Smooth muscle cell of bladder (primary cell): ENCODE measurements around the gene GNGT1. TPM values are rescaled to one million over a fixed set of nuclear protein-coding genes. Genes with fewer than 3 reads are reported as not detected.

Source experiments
- total RNA-seq: library from RNA; depleted of rRNA; stranded (reverse); fragments of >200 nt; gene quantifications from 2 replicates; pipeline ENCODE4 v1.2.3, GENCODE V29; 2014

The GNGT1 gene
- total RNA-seq = 0.37 and 0.71 TPM in 2 replicates

GRCh38 chr7:93906267-93906666 lies at the start of gene GNGT1:
TSS of gene GNGT1 (plus strand) at chr7:93906567. CDS start at chr7:93906747, 180 bp downstream.

GRCh38 chr7:93890464-93891068 lies 15.8 kb upstream of the GNGT1 start, which contains the start of gene TFPI2:
TSS of gene TFPI2 (minus strand) at chr7:93890753. CDS start at chr7:93890678, 75 bp downstream.

DNA sequence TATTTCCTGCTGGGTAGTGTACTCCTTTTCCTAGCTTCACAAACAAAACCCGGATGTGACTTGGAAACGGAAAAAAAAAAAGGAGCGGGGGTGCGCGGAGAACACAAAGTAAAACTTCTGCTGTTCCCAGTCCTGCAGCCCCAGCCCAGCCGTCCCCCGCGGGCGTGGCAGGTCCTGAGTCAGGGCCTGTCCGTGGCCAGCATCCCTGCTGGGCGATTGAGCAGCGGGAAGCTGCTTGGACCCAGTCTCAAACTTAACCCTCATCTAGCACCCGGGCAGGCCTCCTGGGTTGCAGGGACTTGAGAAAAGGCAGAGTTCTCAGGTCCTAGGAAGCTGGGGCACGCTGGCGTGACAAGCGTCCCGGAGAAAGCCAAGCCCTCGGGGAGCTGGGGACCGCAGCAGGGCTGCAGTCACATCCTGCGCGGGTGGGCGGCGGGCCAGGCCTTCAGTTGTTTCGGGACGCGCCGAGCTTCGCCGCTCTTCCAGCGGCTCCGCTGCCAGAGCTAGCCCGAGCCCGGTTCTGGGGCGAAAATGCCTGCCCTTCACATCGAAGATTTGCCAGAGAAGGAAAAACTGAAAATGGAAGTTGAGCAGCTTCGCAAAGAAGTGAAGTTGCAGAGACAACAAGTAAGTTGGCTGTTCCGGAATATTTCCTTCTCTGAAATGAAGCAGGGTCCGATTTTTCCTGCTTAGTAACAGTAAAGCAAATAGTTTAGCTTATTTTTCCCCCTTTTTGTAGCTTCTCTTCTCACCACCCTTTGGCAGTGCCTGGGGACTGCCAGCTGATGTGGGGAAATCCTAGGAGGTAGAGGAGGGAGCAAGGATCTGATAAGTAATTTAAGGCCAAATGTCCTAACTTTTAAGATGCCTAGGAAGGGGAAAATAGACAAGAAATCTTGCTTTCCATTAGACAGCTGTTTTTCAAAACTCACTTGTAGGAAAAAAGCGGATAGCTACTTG lies 15.5 kb downstream of the GNGT1 start, which contains the start of gene GNG11:
Gene GNG11, plus strand, starts transcription at position 129 of the 960 bp plus-strand sequence. Its CDS starts 403 bp downstream, at position 532.

Other genes with a start within 250 kb of the GNGT1 start
- gene TFPI2, start 15.8 kb upstream of the GNGT1 start, total RNA-seq = 178 and 259 TPM in 2 replicates
- 40.3 and 44.1 TPM in 2 replicates for gene GNG11, start 15.2 kb downstream of the GNGT1 start, total RNA-seq
- 35.7 and 38.3 TPM in 2 replicates for gene BET1, start 97.8 kb downstream of the GNGT1 start, total RNA-seq